IMR-90 (cell line): Measurements from ENCODE around the gene BRF1. TPM values are rescaled to one million over a fixed set of nuclear protein-coding genes. Genes with fewer than 3 reads are reported as not detected.

Experiments used
- ATAC-seq: fragments of 200-7000 bp; cut with Tn5 transposase; 2 replicates; pipeline ENCODE4 v1.9.1; 2020; ENCODE audit warnings: low read depth, mild to moderate bottlenecking, moderate library complexity
- BruUV-seq: library from RNA; stranded (reverse); fragments of 400-500 nt; replicated peaks from 2 replicates; lab custom pipeline; 2021; lab: Mats Ljungman, UMichigan
- CTCF ChIA-PET: fragments of 300-600 bp; formaldehyde crosslinking; extraction: SDS; loops from one replicate; lab custom pipeline; 2021; ENCODE audit warnings: antibody characterized with exemption; lab: Yijun Ruan, JAX
- POLR2A ChIA-PET: fragments of 300-600 bp; sonication (Branson Sonifier 250); formaldehyde crosslinking; loops from one replicate; lab custom pipeline; 2022; ENCODE audit warnings: antibody characterized with exemption; ENCODE audit not compliant: unreplicated experiment; lab: Charles Lee
- DNase-seq: peaks from one replicate; pipeline ENCODE4 v3.0.0; 2013
- H2AFZ ChIP-seq: replicated peaks from 2 replicates; pipeline ENCODE3; 2013; ENCODE audit warnings: low read length, mild to moderate bottlenecking; ENCODE audit not compliant: poor library complexity
- H2AK5ac ChIP-seq: 2 replicates; pipeline ENCODE4 v1.6.1; 2013; ENCODE audit warnings: low read depth, low read length, inconsistent platforms
- H2AK9ac ChIP-seq: replicated peaks from 2 replicates; pipeline ENCODE3; 2013; ENCODE audit warnings: mild to moderate bottlenecking, low read depth, low read length, moderate library complexity; ENCODE audit not compliant: poor library complexity
- H2BK120ac ChIP-seq: 2 replicates; pipeline ENCODE4 v1.6.1; 2013; ENCODE audit warnings: low read depth, low read length, inconsistent platforms
- H2BK15ac ChIP-seq: 3 replicates; pipeline ENCODE4 v1.6.1; 2013; ENCODE audit warnings: low read depth, low read length, inconsistent platforms
- H2BK20ac ChIP-seq: 2 replicates; pipeline ENCODE4 v1.6.1; 2013; ENCODE audit warnings: low read depth, mild to moderate bottlenecking, inconsistent platforms, low read length, moderate library complexity
- H2BK5ac ChIP-seq: 2 replicates; pipeline ENCODE4 v1.6.1; 2013; ENCODE audit warnings: mild to moderate bottlenecking, low read depth, low read length, inconsistent platforms; ENCODE audit not compliant: poor library complexity, severe bottlenecking
- H3K14ac ChIP-seq: replicated peaks from 2 replicates; pipeline ENCODE4 v1.6.1; 2013; ENCODE audit warnings: low read depth, low read length, inconsistent platforms
- H3K18ac ChIP-seq: 2 replicates; pipeline ENCODE4 v1.6.1; 2013; ENCODE audit warnings: low read depth, low read length, control low read depth
- H3K23ac ChIP-seq: 2 replicates; pipeline ENCODE4 v1.6.1; 2013; ENCODE audit warnings: low read depth, low read length, inconsistent platforms
- H3K27ac ChIP-seq: 2 replicates; pipeline ENCODE4 v1.5.1; 2013; ENCODE audit warnings: mild to moderate bottlenecking, control low read depth, low read length; ENCODE audit not compliant: insufficient read depth
- H3K27me3 ChIP-seq: 2 replicates; pipeline ENCODE4 v1.6.1; 2013; ENCODE audit warnings: low read length; ENCODE audit not compliant: control insufficient read depth, insufficient read depth
- H3K36me3 ChIP-seq: 2 replicates; pipeline ENCODE4 v1.6.1; 2013; ENCODE audit warnings: low read length, mixed read lengths; ENCODE audit not compliant: control insufficient read depth, insufficient read depth
- H3K4ac ChIP-seq: 2 replicates; pipeline ENCODE4 v1.6.1; 2013; ENCODE audit warnings: low read depth, low read length, inconsistent platforms
- H3K4me1 ChIP-seq: 2 replicates; pipeline ENCODE4 v1.6.1; 2013; ENCODE audit warnings: low read length, mixed read lengths; ENCODE audit not compliant: control insufficient read depth, insufficient read depth
- H3K4me2 ChIP-seq: 2 replicates; pipeline ENCODE4 v1.6.1; 2013; ENCODE audit warnings: low read depth, mild to moderate bottlenecking, control low read depth, low read length, moderate library complexity
- H3K4me3 ChIP-seq: 2 replicates; pipeline ENCODE4 v1.5.1; 2013; ENCODE audit warnings: low read depth, mild to moderate bottlenecking, control low read depth, low read length, moderate library complexity; ENCODE audit not compliant: insufficient read depth
- H3K56ac ChIP-seq: 2 replicates; pipeline ENCODE4 v1.6.1; 2013; ENCODE audit warnings: low read length, inconsistent platforms; ENCODE audit not compliant: insufficient read depth; ENCODE audit errors: extremely low read depth
- H3K79me1 ChIP-seq, 2 experiments: 2 replicates each; pipeline ENCODE4 v1.6.1; 2013; ENCODE audit warnings: low read length in 2 of 2, inconsistent platforms in 1 of 2, low read depth in 1 of 2
- H3K9ac ChIP-seq: 2 replicates; pipeline ENCODE4 v1.6.1; 2013; ENCODE audit warnings: low read depth, low read length, control low read depth
- H3K9me1 ChIP-seq: 2 replicates; pipeline ENCODE4 v1.6.1; 2013; ENCODE audit warnings: low read length, inconsistent platforms; ENCODE audit not compliant: insufficient read depth
- H3K9me3 ChIP-seq: 2 replicates; pipeline ENCODE4 v1.6.1; 2013; ENCODE audit warnings: low read length; ENCODE audit not compliant: control insufficient read depth, insufficient read depth
- H4K20me1 ChIP-seq: 2 replicates; pipeline ENCODE4 v1.6.1; 2013; ENCODE audit warnings: low read length, inconsistent platforms; ENCODE audit not compliant: insufficient read depth
- H4K5ac ChIP-seq: 2 replicates; pipeline ENCODE4 v1.6.1; 2013; ENCODE audit warnings: mild to moderate bottlenecking, low read depth, low read length, control low read depth
- H4K8ac ChIP-seq, 2 experiments: 2 replicates each; pipeline ENCODE4 v1.6.1; 2013; ENCODE audit warnings: low read depth in 2 of 2, low read length in 2 of 2, control low read depth in 1 of 2, inconsistent platforms in 1 of 2
- H4K91ac ChIP-seq: 2 replicates; pipeline ENCODE4 v1.6.1; 2013; ENCODE audit warnings: low read depth, low read length, inconsistent platforms; ENCODE audit not compliant: insufficient read depth
- CEBPB ChIP-seq: IDR thresholded peaks from 2 replicates; pipeline ENCODE4 v1.6.1; 2012; ENCODE audit warnings: low read depth, low read length, improper control_type of control experiment
- FOS ChIP-seq: fragments of 150-350 bp; IDR thresholded peaks from 2 replicates; pipeline ENCODE4 v1.6.1; 2016; ENCODE audit warnings: low read depth, low read length
- MAFK ChIP-seq: IDR thresholded peaks from 2 replicates; pipeline ENCODE4 v1.6.1; 2012; ENCODE audit warnings: low read depth, low read length, improper control_type of control experiment
- MXI1 ChIP-seq: IDR thresholded peaks from 2 replicates; pipeline ENCODE4 v1.6.1; 2012; ENCODE audit warnings: low read depth, mild to moderate bottlenecking, low read length, moderate library complexity, borderline replicate concordance
- NFE2L2 ChIP-seq: fragments of 150-350 bp; IDR thresholded peaks from 2 replicates; pipeline ENCODE4 v1.6.1; 2016; ENCODE audit warnings: low read depth, mild to moderate bottlenecking, low read length
- POLR2A ChIP-seq: IDR thresholded peaks from 2 replicates; pipeline ENCODE4 v1.6.1; 2012; ENCODE audit warnings: mild to moderate bottlenecking, low read depth, low read length
- RAD21 ChIP-seq: IDR thresholded peaks from 2 replicates; pipeline ENCODE4 v1.6.1; 2012; ENCODE audit warnings: low read length, improper control_type of control experiment
- RFX5 ChIP-seq: IDR thresholded peaks from 2 replicates; pipeline ENCODE4 v1.8.0; 2012; ENCODE audit warnings: low read depth, mild to moderate bottlenecking, low read length, moderate library complexity
- WGBS, 2 experiments: methylation state at CpG; one replicate each; pipeline versions ENCODE4 v1.1.5 to v1.1.7; 2013; ENCODE audit warnings: missing lambda C conversion rate in 2 of 2; ENCODE audit not compliant: insufficient read length in 1 of 2; ENCODE audit errors: extremely low coverage in 2 of 2; 5-methylcytosine and 5-hydroxymethylcytosine counted together
- dilution Hi-C: fragments of 300-500 bp; cut with HindIII; formaldehyde crosslinking; loops from one replicate; pipeline ENCODE4 v1.14.3; 2018; ENCODE audit warnings: low sequenced_read_pairs; ENCODE audit not compliant: unreplicated experiment
- in situ Hi-C: fragments of 300-500 bp; cut with MboI; formaldehyde crosslinking; loops from 3 replicates; pipeline ENCODE4 v1.14.3; 2019; ENCODE audit warnings: low sequenced_read_pairs, inconsistent platforms, mixed read lengths
- intact Hi-C: fragments of 100-400 bp; cut with micrococcal nuclease; formaldehyde crosslinking; loops from 2 replicates; pipeline ENCODE4 v1.10.0; 2022
- polyA plus RNA-seq, 3 experiments: library from polyadenylated mRNA; depleted of rRNA; stranded (reverse); fragments of >200 nt; gene quantifications; 2 replicates each; pipeline ENCODE4 v1.2.3, GENCODE V29; 2012; ENCODE audit warnings: low replicate concordance in 1 of 3
- total RNA-seq: library from RNA; depleted of rRNA; stranded (reverse); fragments of >200 nt; gene quantifications from 2 replicates; pipeline ENCODE4 v1.2.3, GENCODE V29; 2012
- TF ChIP-seq, protein P1 (sequence below): fragments of 150-350 bp; IDR thresholded peaks from 2 replicates; pipeline ENCODE4 v1.6.1; 2017; ENCODE audit warnings: mild to moderate bottlenecking, antibody characterized with exemption, low read length, low read depth
- TF ChIP-seq, protein P2 (sequence below): fragments of 150-350 bp; IDR thresholded peaks from 2 replicates; pipeline ENCODE4 v1.6.1; 2016; ENCODE audit warnings: low read depth, mild to moderate bottlenecking, low read length, moderate library complexity, borderline replicate concordance

BRF1 gene
- total and polyA plus RNA-seq, 2 of the 4 experiments (the other 2 are of a cell fraction) = 12.4 to 16.7 TPM

DNA sequence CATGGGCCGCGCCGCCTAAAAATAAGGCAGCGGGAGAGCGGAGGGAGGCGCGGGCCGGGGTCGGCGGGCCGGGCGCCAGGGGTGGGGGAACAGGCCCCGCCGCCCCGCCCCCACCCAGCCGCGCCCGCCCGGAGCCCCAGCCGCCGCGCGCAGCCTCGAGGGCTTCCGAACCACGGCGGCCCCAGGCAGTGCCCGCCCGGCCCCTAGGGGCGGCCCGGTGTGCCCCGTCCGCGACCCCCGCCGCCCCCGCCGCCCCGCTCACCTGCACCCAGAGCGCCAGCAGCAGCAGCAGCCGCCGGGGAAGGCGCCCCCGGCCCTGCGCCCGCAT lies 132.7 kb downstream of the BRF1 start:
- intact Hi-C loops = no loop called here

More for the DNA sequence above, 132.7 kb downstream of the BRF1 start:
- no peak overlapping the region for H3K9ac ChIP-seq
- H3K14ac ChIP-seq = no peak overlapping the region
- H2AK5ac ChIP-seq = no peak overlapping the region
- in situ Hi-C loops (no loop called here), dilution Hi-C loops (no loop called here)
- H4K20me1 ChIP-seq = no peaks in the 10 kb centered on the region
- no TSS peak for BruUV-seq
- no peak overlapping the region for H4K5ac ChIP-seq
- H2BK5ac ChIP-seq = no peak overlapping the region
- DNase-seq (no peak), ATAC-seq (peak; percentile 9; the same call in 1 of the 2 replicates)
- no peak overlapping the region for H4K8ac ChIP-seq
- WGBS, 2 experiments = 5% methylated on average over 8 of the region's 46 CpGs; no CpG with 5 or more reads in 1 of the 2 experiments
- H4K91ac ChIP-seq = no peak overlapping the region
- H3K36me3 ChIP-seq = no peaks in the 10 kb centered on the region
- H3K4me1 ChIP-seq = peaks cover 3% of the 10 kb centered on the region; the same call in 1 of the 2 replicates
- H2BK120ac ChIP-seq = no peak overlapping the region
- peaks cover 52% of the 10 kb centered on the region for H3K27me3 ChIP-seq
- H3K18ac ChIP-seq = no peak overlapping the region
- H2BK20ac ChIP-seq = no peak overlapping the region
- ChIA-PET CTCF (no interaction called here), POLR2A (no interaction called here)
- H3K4me3 ChIP-seq = 0 out of 2 replicates have a peak overlapping the region, but pooled peaks have one; percentile 4
- no peak overlapping the region for H3K23ac ChIP-seq
- H3K4me2 ChIP-seq = no peak overlapping the region
- H3K27ac ChIP-seq = no peak overlapping the region
- H3K79me1 ChIP-seq = no peaks in the 10 kb centered on the region
- H2BK15ac ChIP-seq = no peak overlapping the region
- H3K9me1 ChIP-seq = no peaks in the 10 kb centered on the region
- peak overlapping the region; percentile 63 for H2AFZ ChIP-seq
- TF ChIP-seq FOS (no peak), POLR2A (no peak), MXI1 (no peak), NFE2L2 (no peak), MAFK (no peak), RAD21 (no peak), CEBPB (no peak), RFX5 (no peak)
- TF ChIP-seq, protein P1, sequence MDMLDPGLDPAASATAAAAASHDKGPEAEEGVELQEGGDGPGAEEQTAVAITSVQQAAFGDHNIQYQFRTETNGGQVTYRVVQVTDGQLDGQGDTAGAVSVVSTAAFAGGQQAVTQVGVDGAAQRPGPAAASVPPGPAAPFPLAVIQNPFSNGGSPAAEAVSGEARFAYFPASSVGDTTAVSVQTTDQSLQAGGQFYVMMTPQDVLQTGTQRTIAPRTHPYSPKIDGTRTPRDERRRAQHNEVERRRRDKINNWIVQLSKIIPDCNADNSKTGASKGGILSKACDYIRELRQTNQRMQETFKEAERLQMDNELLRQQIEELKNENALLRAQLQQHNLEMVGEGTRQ = no peak
- TF ChIP-seq, protein P2, sequence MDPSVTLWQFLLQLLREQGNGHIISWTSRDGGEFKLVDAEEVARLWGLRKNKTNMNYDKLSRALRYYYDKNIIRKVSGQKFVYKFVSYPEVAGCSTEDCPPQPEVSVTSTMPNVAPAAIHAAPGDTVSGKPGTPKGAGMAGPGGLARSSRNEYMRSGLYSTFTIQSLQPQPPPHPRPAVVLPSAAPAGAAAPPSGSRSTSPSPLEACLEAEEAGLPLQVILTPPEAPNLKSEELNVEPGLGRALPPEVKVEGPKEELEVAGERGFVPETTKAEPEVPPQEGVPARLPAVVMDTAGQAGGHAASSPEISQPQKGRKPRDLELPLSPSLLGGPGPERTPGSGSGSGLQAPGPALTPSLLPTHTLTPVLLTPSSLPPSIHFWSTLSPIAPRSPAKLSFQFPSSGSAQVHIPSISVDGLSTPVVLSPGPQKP = no peak
- no peak overlapping the region for H3K4ac ChIP-seq
- H3K9me3 ChIP-seq = no peaks in the 10 kb centered on the region
- H3K56ac ChIP-seq = no peak overlapping the region
- peak overlapping the region; percentile 72 for H2AK9ac ChIP-seq
